Parathyroid adenoma (tissue), 2 donors: Measurements from ENCODE around the gene PHYKPL.

Experiments used
- H2AFZ ChIP-seq: fragments of 300-600 bp; sonication (generic); one replicate; pipeline ENCODE4 v1.7.0; 2017; ENCODE audit warnings: antibody characterized with exemption, mild to moderate bottlenecking
- H3K27ac ChIP-seq: fragments of 300-600 bp; sonication (generic); one replicate; pipeline ENCODE4 v1.7.0; 2017
- H3K27me3 ChIP-seq: fragments of 300-600 bp; sonication (generic); one replicate; pipeline ENCODE4 v1.7.0; 2017; ENCODE audit warnings: low read length; ENCODE audit not compliant: control insufficient read depth, insufficient read depth
- H3K36me3 ChIP-seq: fragments of 300-600 bp; sonication (generic); one replicate; pipeline ENCODE4 v1.7.0; 2017; ENCODE audit warnings: low read length; ENCODE audit not compliant: control insufficient read depth, insufficient read depth
- H3K4me1 ChIP-seq: fragments of 300-600 bp; sonication (generic); one replicate; pipeline ENCODE4 v1.7.0; 2017; ENCODE audit warnings: control low read depth
- H3K4me2 ChIP-seq: fragments of 300-600 bp; sonication (generic); one replicate; pipeline ENCODE4 v1.7.0; 2017; ENCODE audit warnings: low read length
- H3K4me3 ChIP-seq: fragments of 300-600 bp; sonication (generic); one replicate; pipeline ENCODE4 v1.7.0; 2017; ENCODE audit warnings: low read depth, low read length
- H3K79me2 ChIP-seq: fragments of 300-600 bp; sonication (generic); one replicate; pipeline ENCODE4 v1.7.0; 2017; ENCODE audit warnings: control low read depth
- H3K9ac ChIP-seq: fragments of 300-600 bp; sonication (generic); one replicate; pipeline ENCODE4 v1.7.0; 2017; ENCODE audit warnings: mild to moderate bottlenecking
- H3K9me3 ChIP-seq: fragments of 300-600 bp; sonication (generic); one replicate; pipeline ENCODE4 v1.7.0; 2017; ENCODE audit warnings: low read length; ENCODE audit not compliant: control insufficient read depth
- TF ChIP-seq, protein P1 (sequence below): fragments of 300-600 bp; sonication (generic); IDR thresholded peaks from one replicate; pipeline ENCODE4 v1.7.0; 2017; ENCODE audit warnings: antibody characterized with exemption, mild to moderate bottlenecking
- donor health status: primary hyperparathyroidism.

The PHYKPL gene

GRCh38 chr5:178234750-178235587 is 2.4 kb upstream of the PHYKPL start:
- no peaks in the 10 kb centered on the region for H3K9me3 ChIP-seq
- no peak overlapping the region for H3K4me3 ChIP-seq
- H3K4me1 ChIP-seq, result peaks cover 7% of the 10 kb centered on the region
- H2AFZ ChIP-seq, result peak overlapping the region; percentile 47
- H3K27me3 ChIP-seq, result no peaks in the 10 kb centered on the region
- H3K27ac ChIP-seq, result no peak overlapping the region
- H3K9ac ChIP-seq, result no peak overlapping the region
- no peak overlapping the region for H3K4me2 ChIP-seq
- no peaks in the 10 kb centered on the region for H3K36me3 ChIP-seq
- no peaks in the 10 kb centered on the region for H3K79me2 ChIP-seq
- TF ChIP-seq, protein P1, sequence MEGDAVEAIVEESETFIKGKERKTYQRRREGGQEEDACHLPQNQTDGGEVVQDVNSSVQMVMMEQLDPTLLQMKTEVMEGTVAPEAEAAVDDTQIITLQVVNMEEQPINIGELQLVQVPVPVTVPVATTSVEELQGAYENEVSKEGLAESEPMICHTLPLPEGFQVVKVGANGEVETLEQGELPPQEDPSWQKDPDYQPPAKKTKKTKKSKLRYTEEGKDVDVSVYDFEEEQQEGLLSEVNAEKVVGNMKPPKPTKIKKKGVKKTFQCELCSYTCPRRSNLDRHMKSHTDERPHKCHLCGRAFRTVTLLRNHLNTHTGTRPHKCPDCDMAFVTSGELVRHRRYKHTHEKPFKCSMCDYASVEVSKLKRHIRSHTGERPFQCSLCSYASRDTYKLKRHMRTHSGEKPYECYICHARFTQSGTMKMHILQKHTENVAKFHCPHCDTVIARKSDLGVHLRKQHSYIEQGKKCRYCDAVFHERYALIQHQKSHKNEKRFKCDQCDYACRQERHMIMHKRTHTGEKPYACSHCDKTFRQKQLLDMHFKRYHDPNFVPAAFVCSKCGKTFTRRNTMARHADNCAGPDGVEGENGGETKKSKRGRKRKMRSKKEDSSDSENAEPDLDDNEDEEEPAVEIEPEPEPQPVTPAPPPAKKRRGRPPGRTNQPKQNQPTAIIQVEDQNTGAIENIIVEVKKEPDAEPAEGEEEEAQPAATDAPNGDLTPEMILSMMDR, result peak; percentile 57

- TF ChIP-seq, protein P1, result no peak
- Histone ChIP-seq H2AFZ (peak overlapping the region; percentile 47), H3K9ac (no peak overlapping the region), H3K79me2 (no peaks in the 10 kb centered on the region), H3K36me3 (no peaks in the 10 kb centered on the region), H3K27me3 (no peaks in the 10 kb centered on the region), H3K4me3 (no peak overlapping the region), H3K4me1 (peaks cover 7% of the 10 kb centered on the region), H3K9me3 (no peaks in the 10 kb centered on the region), H3K27ac (no peak overlapping the region), H3K4me2 (no peak overlapping the region)
These were observed 1.6 kb upstream of the PHYKPL start for GRCh38 chr5:178234121-178234749.

- Histone ChIP-seq H3K9me3 (no peaks in the 10 kb centered on the region), H3K79me2 (no peaks in the 10 kb centered on the region), H2AFZ (peak overlapping the region; percentile 99), H3K4me2 (peak overlapping the region; percentile 72), H3K27me3 (no peaks in the 10 kb centered on the region), H3K4me1 (peaks cover 7% of the 10 kb centered on the region), H3K36me3 (no peaks in the 10 kb centered on the region), H3K27ac (peak overlapping the region; percentile 74), H3K4me3 (peak overlapping the region; percentile 68), H3K9ac (peak overlapping the region; percentile 63)
- TF ChIP-seq, protein P1, result no peak
These were observed 373 bp upstream of the PHYKPL start for GRCh38 chr5:178232920-178233429.

DNA sequence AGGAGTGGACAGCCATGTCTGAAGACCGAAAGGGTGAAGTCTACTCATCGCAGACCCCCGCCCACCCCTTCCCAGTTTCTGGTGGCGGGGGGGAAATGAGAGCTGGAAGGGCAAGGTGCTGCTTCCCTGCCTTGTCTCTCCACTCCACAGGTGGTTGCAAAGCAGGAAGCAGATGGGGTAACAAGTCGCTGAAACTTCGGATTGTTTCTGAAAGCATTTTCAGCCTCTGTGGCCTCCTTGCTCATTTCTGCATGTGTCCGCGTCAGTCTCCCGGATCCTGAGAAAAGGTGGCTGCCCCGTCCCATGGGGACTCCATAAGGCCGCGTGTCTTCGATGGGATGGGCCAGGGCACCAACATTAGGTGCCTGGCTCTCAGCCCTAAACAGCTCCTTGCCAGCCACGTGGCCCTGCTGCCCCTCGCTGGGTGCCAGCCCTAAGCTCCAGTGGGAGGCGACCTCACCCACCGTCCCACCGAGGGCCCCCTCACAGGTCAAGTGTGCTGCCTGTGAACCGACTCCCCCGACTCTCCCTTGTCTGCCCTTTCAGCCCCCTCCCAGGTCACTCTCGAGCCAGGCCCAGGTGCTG is 971 bp downstream of the PHYKPL start:
- Histone ChIP-seq H3K27me3 (no peaks in the 10 kb centered on the region), H3K4me2 (peak overlapping the region; percentile 72), H3K27ac (peak overlapping the region; percentile 74), H3K4me3 (peak overlapping the region; percentile 68), H3K79me2 (no peaks in the 10 kb centered on the region), H3K36me3 (no peaks in the 10 kb centered on the region), H3K4me1 (peaks cover 7% of the 10 kb centered on the region), H3K9ac (peak overlapping the region; percentile 63), H2AFZ (peak overlapping the region; percentile 99), H3K9me3 (no peaks in the 10 kb centered on the region)
- TF ChIP-seq, protein P1, result no peak
